ENCODE results near the gene ZNF414.

Gene ZNF414

DNA sequence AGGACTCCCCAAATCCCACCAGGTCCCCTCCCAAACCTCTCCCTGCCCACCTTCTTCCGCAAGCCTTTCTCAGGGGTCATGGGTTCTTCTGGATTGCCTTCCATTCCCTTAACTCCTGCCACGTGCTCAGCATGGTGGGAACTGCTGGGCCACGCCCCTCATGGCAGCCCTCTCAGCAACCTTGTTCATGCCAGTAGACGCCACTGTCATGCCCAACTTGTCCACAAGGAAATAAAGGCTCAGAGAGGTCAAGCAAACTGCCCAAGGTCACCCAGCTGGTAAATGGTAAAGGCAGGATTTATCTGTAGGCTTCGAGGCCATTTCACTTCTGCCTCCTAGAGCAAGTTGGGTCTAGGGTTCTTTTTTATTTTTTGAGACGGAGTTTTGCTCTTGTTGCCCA lies 22.4 kb downstream of the ZNF414 start:
- no peak for FAIRE-seq
- no peak for DNase-seq (ENCODE audit: low spot score)

DNA sequence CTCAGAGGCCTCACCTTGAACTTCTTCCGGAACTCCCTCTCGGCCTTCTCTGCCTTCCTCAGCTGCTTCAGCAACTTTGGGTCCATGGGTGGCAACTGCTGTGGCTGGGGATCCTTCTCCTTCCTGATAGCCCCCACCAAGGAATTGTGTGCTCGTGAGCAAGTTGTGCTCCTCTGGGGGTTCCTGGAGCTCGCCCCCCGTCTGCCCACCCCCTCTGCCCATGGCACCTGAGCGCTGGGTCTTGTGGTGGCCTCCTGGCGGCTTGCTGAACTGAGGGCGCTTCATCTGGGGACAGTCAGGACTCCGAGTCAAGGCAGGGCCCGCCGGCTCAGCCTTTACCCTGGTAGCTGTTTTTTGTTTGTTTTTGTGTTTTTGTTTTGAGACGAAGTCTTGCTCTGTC lies 23.1 kb downstream of the ZNF414 start:
- DNase-seq (ENCODE audit: low spot score) (no peak), FAIRE-seq (no peak)

DNA sequence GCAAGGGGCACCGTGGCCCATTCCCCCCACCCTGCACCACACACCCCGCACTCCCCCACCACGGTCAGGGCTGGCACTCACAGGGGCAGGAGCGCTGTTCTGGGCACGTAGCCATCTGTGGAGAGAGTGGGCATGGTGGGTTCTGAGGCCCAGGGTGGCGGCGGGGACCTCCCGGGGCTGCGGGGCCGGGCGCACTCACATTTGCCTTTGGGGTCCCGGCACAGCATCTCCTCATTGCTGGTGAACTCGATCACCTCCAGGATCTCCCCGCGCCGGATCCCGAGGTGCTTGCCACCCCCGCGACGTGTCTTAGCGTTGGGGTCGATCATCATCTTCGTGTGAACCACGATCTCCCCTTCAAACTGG lies 23.6 kb downstream of the ZNF414 start:
- DNase-seq (ENCODE audit: low spot score) (no peak), FAIRE-seq (no peak)

DNA sequence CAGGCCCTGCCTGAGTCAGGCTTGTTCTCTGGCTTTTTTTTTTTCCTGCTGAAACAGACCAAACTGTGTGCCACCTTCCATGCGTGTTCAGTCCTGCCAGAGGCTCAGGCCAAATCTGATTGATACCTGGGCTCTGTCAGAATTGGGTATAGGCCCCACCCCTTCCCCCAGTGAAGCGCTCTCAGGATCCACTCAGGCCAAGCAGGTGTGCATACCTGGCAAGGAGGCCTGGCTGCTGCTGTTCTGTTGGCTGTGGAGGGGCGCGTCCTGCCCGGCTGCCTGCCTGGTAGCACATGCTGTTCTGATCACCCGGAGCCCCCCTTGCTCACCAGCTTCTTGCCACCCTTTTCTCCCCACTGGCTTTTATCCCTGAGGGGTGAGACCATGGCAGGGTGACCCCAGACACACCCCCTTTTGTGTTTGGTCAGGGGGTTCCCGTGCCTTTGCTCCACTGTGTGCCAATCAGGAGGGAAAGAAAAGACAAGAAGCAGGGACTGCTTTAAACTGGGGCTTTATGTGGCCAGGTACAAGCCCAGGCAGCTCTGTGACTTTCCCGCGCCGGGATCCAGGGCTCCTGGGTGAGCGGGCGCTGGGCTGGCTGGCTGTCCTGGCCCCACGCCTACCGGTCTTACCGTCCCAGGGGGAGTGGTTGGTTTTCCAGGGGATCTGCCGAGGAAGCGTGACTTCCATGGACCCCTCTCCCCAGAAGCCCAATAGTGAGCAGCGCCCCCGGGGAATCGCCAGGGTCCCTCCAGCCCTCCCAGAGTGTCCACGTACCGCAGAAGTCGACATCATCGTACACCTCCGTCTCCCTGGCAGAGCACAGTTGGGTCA lies 24.2 kb downstream of the ZNF414 start:
- FAIRE-seq (no peak), DNase-seq (ENCODE audit: low spot score) (no peak)

DNA sequence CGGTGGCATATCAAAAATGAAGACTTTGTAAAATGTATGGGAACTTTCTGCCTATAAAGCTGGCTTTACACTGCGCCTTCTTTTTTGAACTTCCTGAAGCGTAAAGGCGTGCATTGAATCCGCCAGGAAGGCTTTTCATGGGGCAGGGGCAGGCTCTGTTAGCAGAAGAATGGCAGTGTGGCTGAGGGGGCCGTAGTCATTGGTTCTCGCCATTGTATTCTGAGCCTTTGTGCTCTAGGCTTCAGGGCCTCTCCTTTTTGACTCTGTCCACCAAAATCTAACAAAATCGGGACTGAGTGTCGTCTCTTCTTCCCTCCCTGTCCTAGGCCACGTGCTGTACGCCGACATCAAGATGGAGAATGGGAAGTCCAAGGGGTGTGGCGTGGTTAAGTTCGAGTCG lies 25.6 kb downstream of the ZNF414 start:
- FAIRE-seq, result no peak
- no peak for DNase-seq (ENCODE audit: low spot score)

DNA sequence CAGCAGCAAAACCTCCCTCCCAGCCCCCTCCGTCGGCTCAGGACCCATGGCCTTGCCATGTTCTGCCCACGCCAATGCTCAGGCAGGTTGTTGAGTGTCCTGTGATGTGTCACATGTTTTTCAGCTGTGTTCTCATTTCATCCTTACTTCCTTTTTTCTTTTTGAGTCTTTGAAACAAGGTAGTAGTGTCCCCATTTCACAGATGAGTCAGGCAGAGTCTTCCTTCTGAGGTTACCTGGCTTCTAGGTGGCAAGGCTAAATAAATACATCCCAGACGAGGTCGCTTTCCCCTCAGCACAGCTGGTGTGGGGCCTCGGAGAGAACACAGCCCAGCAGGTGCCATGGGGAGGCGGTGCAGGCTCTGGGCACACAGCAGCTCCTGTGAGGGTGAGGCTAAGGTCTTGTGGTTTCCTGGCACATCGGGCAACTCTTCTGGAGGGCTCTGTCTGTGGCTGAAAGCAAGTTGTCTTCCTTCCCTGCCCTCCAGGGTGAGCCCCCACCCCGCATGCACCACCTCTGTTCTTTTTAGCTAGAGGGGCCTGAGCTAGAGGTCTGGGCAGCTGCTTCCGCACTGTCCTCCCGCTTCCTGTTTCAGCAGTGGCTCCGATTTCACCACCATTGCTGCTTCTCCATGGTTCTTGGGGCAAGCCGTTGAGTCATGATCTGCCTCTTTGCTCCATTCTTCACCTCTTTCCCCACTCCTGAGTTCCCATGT lies 26.7 kb downstream of the ZNF414 start:
- DNase-seq (ENCODE audit: low spot score) (no peak), FAIRE-seq (no peak)

DNA sequence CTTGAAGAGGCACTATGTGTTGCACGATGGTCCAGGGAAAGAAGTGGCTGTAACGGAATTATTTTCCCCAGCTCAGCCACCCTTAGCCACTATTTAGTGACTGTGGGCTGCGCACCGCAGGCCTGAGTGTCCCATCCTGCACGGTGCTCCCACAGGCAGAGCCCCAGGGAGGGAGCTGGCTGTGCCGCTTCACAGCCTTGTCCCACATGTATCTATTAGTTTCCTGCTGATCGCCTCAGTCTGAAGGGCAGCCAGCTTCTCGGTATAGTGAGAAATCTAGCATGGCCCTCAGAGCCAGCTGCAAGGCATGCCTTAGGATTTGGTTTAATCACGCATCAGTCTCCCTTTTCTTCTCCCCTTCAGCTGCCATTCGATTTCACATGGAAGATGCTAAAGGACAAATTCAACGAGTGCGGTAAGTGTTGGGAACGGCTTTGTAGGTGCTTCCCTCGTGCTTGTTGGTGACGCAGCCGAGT lies 27.3 kb downstream of the ZNF414 start:
- no peak for FAIRE-seq

DNA sequence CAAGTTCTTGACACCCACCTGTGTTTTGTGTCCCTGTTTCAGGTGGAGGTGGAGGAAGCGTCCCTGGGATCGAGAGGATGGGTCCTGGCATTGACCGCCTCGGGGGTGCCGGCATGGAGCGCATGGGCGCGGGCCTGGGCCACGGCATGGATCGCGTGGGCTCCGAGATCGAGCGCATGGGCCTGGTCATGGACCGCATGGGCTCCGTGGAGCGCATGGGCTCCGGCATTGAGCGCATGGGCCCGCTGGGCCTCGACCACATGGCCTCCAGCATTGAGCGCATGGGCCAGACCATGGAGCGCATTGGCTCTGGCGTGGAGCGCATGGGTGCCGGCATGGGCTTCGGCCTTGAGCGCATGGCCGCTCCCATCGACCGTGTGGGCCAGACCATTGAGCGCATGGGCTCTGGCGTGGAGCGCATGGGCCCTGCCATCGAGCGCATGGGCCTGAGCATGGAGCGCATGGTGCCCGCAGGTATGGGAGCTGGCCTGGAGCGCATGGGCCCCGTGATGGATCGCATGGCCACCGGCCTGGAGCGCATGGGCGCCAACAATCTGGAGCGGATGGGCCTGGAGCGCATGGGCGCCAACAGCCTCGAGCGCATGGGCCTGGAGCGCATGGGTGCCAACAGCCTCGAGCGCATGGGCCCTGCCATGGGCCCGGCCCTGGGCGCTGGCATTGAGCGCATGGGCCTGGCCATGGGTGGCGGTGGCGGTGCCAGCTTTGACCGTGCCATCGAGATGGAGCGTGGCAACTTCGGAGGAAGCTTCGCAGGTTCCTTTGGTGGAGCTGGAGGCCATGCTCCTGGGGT lies 28.2 kb downstream of the ZNF414 start:
- FAIRE-seq (no peak), DNase-seq (ENCODE audit: low spot score) (no peak)

More for the DNA sequence above, 27.3 kb downstream of the ZNF414 start:
- DNase-seq (ENCODE audit: low spot score), result no peak

DNA sequence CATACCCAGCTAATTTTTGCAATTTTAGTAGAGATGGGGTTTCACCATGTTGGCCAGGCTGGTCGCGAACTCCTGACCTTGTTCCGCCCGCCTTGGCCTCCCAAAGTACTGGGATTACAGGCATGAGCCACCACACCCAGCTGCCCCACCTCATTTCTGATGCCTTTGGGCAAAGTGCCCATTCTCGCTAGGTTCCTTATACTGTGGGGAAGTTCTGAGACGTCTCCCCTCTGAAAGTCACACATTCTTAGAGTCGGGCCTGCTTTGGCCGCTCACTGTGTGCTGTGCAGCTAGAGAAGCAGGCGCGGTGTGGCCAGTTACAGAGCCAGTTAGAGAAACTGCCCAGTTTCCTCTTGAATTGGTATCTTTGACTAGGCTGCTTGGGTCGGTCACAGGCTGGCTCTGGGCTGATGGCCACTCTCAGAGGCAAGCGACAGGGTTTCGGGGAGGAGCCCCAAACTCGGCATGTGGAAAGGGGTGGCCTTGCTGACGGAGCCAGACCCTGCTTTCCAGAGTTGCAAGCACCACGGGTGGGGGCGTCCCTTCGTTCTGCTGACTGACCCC lies 29.6 kb downstream of the ZNF414 start:
- no peak for DNase-seq (ENCODE audit: low spot score)
- no peak for FAIRE-seq

DNA sequence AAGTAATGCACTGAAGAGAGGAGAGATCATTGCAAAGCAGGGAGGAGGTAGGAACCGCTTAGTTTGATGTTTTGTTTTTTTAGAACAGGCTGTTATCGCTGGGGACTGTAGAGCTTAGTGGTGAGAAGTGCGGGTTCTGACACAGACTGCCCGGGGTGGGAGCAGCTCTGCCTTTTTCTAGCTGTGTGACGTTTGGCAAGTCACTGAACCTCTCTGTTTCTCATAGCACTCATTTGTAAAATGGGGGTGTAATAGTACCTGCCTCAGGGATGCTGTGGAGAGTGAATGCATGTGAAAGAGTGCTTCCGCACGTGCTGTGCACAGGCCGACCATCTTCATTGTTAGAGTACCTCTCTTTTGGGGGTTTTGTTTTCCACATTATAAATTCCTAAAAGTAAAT lies 30.8 kb downstream of the ZNF414 start:
- no peak for FAIRE-seq
- DNase-seq (ENCODE audit: low spot score), result no peak

DNA sequence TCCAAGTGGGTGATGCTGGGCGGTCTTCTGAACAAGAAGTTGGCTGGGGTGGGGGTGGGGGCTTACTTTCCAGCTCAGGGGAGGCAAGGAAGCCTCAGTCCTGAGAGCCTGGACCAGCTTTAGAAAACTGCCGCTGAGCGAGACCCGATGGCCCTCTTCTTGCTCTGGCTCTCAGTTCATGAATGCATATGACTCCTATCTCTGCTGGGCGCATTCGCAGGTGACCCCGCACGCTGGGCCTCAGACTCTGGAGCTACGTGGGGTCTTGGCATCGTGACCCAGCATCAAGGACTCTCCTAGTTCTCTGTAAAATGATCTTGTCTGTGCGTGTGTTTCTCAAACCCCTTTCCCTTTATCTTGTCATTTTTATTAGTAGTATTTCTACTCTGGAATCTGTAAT lies 31.3 kb downstream of the ZNF414 start:
- FAIRE-seq (no peak), DNase-seq (ENCODE audit: low spot score) (no peak)

DNA sequence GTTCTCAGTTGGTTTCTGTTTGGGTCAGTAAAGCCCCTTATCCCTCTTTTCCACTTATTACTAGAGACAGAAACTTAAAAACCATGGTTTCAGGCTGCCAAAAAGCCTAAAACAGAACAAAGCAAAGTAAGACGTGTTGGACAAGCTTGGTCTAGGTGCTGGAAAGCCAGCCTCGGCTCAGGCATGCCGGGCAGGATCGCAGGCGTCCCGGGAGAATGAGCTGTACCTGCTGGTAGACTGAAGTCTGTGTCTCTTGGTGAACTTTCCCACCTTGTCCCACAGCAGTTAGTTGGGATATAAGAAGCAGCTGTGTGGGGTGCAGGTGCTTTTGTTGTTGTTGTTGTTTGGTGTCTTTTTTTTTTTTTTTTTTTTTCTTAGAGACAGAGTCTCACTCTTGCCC lies 32.4 kb downstream of the ZNF414 start:
- FAIRE-seq (no peak), DNase-seq (ENCODE audit: low spot score) (no peak)

DNA sequence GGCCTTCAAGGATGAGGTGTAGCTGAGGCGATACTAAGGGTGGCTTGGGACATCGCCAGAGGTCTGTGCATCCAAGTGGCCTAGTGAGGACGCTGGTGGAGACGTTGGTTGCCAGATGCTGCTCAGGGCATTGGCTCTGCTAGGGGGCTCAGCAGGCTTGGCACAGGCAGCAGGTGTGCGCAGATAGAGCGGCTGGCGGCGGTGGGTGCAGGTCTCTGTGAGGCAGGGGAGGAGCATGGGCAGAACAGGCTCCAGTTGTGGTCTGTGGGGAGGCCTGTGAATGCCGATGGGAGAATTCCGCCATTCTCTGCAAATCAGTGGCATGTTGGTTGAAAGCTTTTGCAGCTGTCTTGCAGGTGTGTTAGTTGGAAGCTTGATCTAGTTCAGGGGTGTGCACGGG lies 32.8 kb downstream of the ZNF414 start:
- FAIRE-seq, result no peak
- no peak for DNase-seq (ENCODE audit: low spot score)

DNA sequence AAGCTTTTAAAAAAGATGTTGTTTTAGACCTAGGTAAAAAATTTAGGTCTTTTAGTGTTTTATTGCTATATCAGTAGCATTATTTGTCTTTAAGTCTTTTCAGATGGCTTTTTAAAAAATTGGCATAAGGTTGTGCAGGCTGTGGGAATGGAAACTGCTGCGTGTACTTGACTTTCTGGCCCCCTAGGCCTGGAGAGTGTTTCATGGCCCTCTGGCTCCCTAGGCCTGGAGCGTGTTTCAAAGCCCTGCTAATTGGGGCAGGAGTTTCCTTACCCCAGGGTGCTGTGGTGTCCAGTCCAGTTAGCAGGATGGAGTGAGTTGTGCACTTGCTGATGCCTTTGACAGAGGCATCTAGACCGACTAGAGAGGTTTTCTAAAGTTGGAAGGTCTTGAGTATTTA lies 35.4 kb downstream of the ZNF414 start:
- no peak for DNase-seq (ENCODE audit: low spot score)
- FAIRE-seq, result no peak

DNA sequence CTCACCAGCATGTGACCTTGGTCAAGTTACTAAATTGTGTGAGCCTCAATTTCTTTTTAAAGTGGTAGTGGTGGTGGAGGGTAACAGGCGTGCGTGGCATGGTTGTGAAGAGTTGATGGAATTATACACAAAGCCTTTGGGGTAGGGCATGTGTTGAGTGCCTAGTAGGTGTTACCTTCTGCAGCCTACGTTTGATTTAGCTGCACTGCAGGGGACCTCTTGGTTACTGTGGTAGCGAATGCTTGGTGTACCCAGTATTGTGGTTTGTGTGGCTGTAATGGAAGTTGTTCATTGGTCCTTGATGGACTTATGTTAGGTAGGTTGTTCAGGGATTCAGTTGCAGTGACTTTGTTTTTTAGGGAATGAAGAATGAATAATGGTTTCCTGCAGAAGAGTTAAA lies 36.1 kb downstream of the ZNF414 start:
- FAIRE-seq (no peak), DNase-seq (ENCODE audit: low spot score) (no peak)

DNA sequence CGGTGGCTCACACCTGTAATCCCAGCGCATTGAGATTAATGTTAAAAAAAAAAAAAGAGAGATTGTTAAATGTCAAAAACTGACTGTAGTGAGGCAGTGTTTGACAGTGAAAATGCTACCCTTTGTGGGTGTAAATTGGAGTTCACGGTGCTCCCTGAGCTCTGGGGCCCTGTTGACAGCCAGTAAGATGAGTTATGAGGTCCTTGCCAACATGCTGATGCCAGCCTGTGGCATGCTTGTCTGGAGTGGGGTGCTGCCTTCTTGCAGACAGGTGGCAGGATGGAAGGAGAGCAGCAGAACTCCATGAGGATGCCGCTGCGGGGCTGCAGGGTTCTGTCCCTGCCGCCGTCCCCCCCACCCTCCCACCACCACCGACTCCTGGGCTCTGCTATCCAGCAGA lies 37.4 kb downstream of the ZNF414 start:
- FAIRE-seq (no peak), DNase-seq (ENCODE audit: low spot score) (no peak)

DNA sequence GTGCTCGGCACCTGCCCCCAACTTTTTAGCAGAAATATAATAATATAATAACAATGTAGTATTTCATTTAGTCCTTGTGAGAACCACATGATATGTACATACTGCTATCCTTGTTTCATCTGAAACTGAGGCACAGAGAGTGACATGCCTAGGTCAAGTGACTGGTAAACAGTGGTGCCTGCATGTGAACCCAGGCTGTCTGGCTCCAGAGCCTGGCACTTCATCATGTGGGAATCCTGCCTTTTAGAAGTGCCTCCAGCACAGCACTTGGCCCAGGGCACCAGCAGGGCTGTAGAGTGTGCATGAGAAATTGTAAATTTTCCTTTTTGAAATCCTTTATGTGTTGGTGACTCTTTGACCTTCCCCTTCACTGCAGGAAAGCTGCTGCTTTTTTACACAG lies 39.0 kb downstream of the ZNF414 start:
- no peak for DNase-seq (ENCODE audit: low spot score)
- FAIRE-seq, result no peak

DNA sequence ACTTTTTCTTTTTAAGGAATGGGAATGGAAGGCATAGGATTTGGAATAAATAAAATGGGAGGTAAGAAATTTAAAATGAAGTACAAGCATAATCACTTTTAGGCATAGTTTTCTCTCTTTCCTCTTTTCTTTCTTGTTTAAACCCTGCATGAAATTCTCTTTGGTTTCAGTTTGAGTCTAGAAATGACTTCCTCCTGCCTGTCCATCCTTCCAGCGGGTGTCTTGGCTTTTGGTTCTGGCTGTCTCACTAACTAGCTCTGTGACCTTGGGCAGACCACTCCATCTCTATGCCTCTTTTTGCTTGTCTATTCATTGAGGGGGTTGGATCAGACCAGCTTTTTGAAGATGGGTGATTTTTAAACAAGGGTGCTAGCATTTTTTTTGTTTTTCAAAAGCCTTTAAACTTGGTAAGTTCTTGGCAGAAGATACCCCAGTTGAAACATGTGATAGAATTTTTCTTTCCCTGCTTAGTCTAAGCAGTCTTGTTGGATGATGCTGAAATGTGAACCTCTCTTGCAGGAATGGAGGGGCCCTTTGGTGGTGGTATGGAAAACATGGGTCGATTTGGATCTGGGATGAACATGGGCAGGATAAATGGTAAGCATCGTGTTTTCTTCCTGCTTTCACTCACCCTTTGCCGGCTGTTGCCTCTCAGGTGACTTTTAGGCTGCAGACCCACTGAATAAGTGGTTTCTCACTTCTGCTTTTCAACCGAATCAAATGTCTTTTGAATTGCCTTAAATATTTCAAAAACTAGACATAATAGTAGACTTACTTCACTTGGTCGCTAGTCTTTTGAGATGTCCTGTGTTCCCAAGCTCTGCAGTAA lies 40.1 kb downstream of the ZNF414 start:
- DNase-seq (ENCODE audit: low spot score) (no peak), FAIRE-seq (no peak)

DNA sequence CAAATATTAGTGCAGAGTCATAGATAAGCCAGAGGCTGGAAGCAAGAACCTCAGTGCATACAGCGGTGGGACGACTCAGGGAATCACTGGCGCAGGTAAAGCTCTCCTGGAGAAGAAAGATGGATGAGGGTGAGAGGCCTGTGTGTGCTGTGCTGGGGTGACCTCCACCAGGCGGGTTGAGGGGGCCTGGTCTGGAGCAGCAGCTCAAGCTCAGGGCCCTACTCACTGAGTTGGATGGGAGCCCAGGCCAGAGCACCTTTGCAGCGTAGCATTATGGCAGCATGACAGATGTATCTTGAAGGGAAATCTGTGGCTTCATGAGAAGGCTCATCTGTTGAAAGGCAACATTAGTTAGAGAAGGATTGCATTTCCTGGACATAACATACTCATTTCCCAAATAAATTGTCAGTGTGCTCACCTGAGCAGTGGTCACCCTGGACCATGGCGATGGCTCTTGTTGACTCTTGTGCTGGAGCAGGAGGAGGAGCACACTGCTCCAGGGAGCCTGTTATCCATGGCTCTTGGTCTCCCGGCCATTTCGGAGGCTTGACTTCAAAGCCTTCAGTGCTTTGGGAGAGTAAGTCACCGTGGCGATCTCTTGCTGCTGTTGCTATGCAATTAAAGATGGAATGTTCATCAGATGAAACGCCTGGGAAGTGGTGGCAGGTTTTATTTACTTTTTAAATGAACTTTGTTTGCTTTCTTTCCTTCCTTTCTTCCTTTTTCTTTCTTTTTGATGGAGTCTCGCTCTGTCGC lies 44.2 kb downstream of the ZNF414 start:
- DNase-seq (ENCODE audit: low spot score) (no peak), FAIRE-seq (no peak)

DNA sequence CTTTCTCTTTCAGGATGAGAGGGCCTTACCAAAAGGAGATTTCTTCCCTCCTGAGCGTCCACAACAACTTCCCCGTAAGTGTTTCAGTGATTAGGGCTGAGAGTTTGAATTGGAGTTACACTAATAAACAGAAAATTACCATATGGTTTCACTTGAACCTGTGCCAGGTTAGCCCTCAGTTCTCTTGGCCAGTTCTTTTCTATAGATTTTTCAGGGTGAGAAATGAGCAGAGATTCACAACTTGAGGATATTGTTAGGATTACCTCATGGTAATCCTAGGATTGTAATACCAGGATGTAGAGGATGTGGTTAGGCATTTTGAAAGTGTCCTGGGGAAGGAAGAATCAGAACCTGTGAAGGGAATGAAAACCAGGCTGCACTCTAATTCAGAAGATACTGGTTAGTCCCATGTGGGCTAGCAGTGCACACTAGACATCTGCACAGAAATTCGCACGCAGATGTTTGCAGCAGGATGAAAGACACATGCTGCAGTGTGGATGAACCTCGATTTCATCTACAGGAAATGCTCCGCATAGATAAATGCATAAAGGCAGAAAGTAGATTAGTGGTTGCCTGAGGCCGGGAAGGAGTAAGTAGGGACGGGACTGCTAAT lies 45.1 kb downstream of the ZNF414 start:
- DNase-seq (ENCODE audit: low spot score), result no peak
- no peak for FAIRE-seq
